Adrenal gland (tissue), 12 donors: ENCODE measurements around the gene LAPTM5. TPM values are rescaled to one million over a fixed set of nuclear protein-coding genes. Genes with fewer than 3 reads are reported as not detected.

Source experiments
- DNase-seq, 7 donors: peaks; one replicate each; pipeline ENCODE4 v3.0.0-alpha.2; 2019 to 2020
- H3K27ac ChIP-seq, 5 donors: fragments of 200-600 bp; sonication (generic) in 4 of 5; 1 replicate in 3 of 5; 2 replicates in 2 of 5; pipeline versions ENCODE4 v1.5.1 to v1.8.0; 2016 to 2020; ENCODE audit warnings: mild to moderate bottlenecking in 1 of 5
- H3K27me3 ChIP-seq: fragments of 200-600 bp; 2 replicates; pipeline ENCODE4 v1.8.0; 2021
- H3K36me3 ChIP-seq, 2 donors: fragments of 200-600 bp; replicated peaks in 1 of 2; 1 replicate in 1 of 2; 2 replicates in 1 of 2; pipeline versions ENCODE4 v1.5.1 to v1.8.0; 2018 to 2022
- H3K4me1 ChIP-seq, 2 donors: fragments of 200-600 bp; replicated peaks in 1 of 2; 1 replicate in 1 of 2; 2 replicates in 1 of 2; pipeline versions ENCODE4 v1.5.1 to v1.8.0; 2018 to 2021
- H3K4me3 ChIP-seq, 4 donors: fragments of 200-600 bp; sonication (generic) in 3 of 4; one replicate each; pipeline ENCODE4 v1.5.1; 2016 to 2018
- H3K9me3 ChIP-seq, 3 donors: fragments of 200-600 bp; sonication (generic) in 1 of 3; replicated peaks in 1 of 3; 1 replicate in 2 of 3; 2 replicates in 1 of 3; pipeline versions ENCODE4 v1.5.1 to v1.8.0; 2016 to 2021
- CTCF ChIP-seq, 6 experiments: fragments of 450-650 bp in 4 of 6; fragments of 200-600 bp in 2 of 6; sonication (generic) in 1 of 6; IDR thresholded peaks; 1 replicate in 5 of 6; 2 replicates in 1 of 6; pipeline versions ENCODE4 v1.5.1 to v1.8.0; 2016 to 2021; ENCODE audit warnings: antibody characterized with exemption in 6 of 6, mild to moderate bottlenecking in 2 of 6, moderate library complexity in 1 of 6
- POLR2A ChIP-seq, 2 donors: fragments of 450-650 bp; IDR thresholded peaks; one replicate each; pipeline ENCODE4 v1.6.1; 2017; ENCODE audit warnings: antibody characterized with exemption in 2 of 2, mild to moderate bottlenecking in 2 of 2, moderate library complexity in 1 of 2
- WGBS, 4 donors: extraction: QIAGEN DNeasy Blood & Tissue Kit in 2 of 4; methylation state at CpG; one replicate each; pipeline versions ENCODE4 v1.1.5 to v1.1.7; 2013 to 2017; 5-methylcytosine and 5-hydroxymethylcytosine counted together
- intact Hi-C, 2 donors: fragments of 100-400 bp; cut with DNase I; formaldehyde crosslinking; loops; one replicate each; pipeline versions ENCODE4 v1.14.1 to v1.15.0; 2022 to 2023
- microRNA-seq, 3 donors: library from miRNA; unstranded; fragments of <30 nt; microRNA quantifications; one replicate each; pipeline ENCODE4, GENCODE V29; 2017 to 2020
- polyA plus RNA-seq, 3 donors: library from polyadenylated mRNA; stranded (reverse); fragments of 200-250 nt in 2 of 3; fragments of 350-450 nt in 1 of 3; fragmentation: Illumina TruSeq in 1 of 3; extraction: RNeasy Lipid Tissue Mini Kit (QIAGEN cat#74804) in 1 of 3; gene quantifications; one replicate each; pipeline ENCODE4 v1.2.3, GENCODE V29; 2013 to 2014
- small RNA-seq, 2 donors: library from RNA; depleted of rRNA; stranded (forward); fragments of <200 nt; gene quantifications; one replicate each; pipeline ENCODE3, GENCODE V24; 2016
- total RNA-seq, 9 donors: library from RNA; depleted of rRNA in 4 of 9; stranded (reverse); fragments of >200 nt in 4 of 9; fragments of 120-200 nt in 1 of 9; fragmentation: NEBNext Ultra II Directional in 1 of 9; extraction: Animal tissue kit (Norgen Biotek cat#: 25700) in 1 of 9; gene quantifications; one replicate each; pipeline versions ENCODE4 v1.1.0 to v1.2.4, GENCODE V29; 2013 to 2023
- donor health status: healthy with polysubstance abuse.
- donor health status: Bipolar disorder and iron deficiency.
- donor health status: DM: yes; HTN: yes; CAD: no.
- donor health status: DM: no; HTN: no; CAD: no.
- donor health status: DM: no; HTN: no; CAD: no.
- donor health status: DM: yes; HTN: yes; CAD: no.

The LAPTM5 gene
- total and polyA plus RNA-seq, 12 donors, result 7.8 to 177 (median 109) TPM

DNA sequence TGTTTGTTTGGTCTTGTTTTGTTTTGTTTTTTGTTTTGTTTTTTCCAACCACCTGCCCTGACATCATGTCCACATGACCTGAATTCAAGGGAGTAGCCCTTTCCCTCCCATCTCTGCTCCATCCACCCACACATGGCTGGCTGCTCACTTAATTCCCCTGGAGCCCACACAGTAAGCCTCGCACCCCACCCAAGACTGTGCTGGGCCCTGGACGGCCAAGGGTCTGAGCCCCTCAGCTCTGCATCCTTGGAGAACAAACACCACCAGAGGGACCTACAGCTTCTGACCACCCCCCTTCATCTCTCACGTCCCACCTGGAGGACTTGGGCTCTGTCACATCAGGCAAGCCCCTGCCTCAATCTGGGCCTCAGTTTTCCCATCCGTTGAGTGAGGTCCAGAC lies 73.3 kb downstream of the LAPTM5 start:
- H3K36me3 ChIP-seq, result no peaks in the 10 kb centered on the region
- peaks cover 33% of the 10 kb centered on the region for H3K27me3 ChIP-seq
- DNase-seq, result no peak
- no peaks in the 10 kb centered on the region for H3K9me3 ChIP-seq
- WGBS, 4 donors, result 75 to 88% (median 81%) methylated on average over 4 of the region's 4 CpGs
- H3K4me1 ChIP-seq, result no peaks in the 10 kb centered on the region
- no peak overlapping the region for H3K27ac ChIP-seq
- TF ChIP-seq CTCF (IDR thresholded peaks at IDR 0.05), result no peak
- TF ChIP-seq POLR2A (IDR thresholded peaks at IDR 0.05), result no peak
- no peak overlapping the region for H3K4me3 ChIP-seq
- intact Hi-C loops, result no loop called here

DNA sequence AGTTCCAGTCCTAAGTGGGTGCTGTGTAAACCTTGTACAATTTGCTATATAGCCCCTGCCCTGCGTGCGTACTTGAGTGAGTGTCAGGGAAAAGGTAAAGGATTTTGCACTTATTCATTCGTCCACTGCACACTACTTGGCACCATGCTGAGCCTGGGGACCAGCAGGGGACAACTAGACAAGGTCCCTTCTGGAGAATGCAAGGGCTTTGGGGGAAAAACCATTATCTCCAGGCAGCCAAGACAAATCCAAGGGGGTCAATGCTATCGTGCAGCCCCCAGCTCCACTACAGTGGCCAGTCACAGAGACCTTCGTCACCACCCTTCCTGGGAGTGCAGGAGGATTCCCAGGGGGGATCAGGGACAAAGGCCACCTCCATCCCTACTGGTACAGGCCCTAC lies 73.9 kb downstream of the LAPTM5 start:
- TF ChIP-seq POLR2A (IDR thresholded peaks at IDR 0.05) (no peak), CTCF (IDR thresholded peaks at IDR 0.05) (no peak)
- DNase-seq, result peak in 1 of 7 donors; percentile 5
- peaks cover 33% of the 10 kb centered on the region for H3K27me3 ChIP-seq
- H3K27ac ChIP-seq, result no peak overlapping the region
- H3K4me1 ChIP-seq, result no peaks in the 10 kb centered on the region
- H3K4me3 ChIP-seq, result no peak overlapping the region
- H3K9me3 ChIP-seq, result no peaks in the 10 kb centered on the region
- intact Hi-C loops, result no loop called here
- H3K36me3 ChIP-seq, result no peaks in the 10 kb centered on the region
- WGBS, 4 donors, result 67 to 84% (median 74%) methylated on average over 5 of the region's 5 CpGs

Small RNAs within 50 kb of the gene (microRNA-seq; reads per million reads assigned to microRNA genes)
- gene MIR4420, result 0 reads per million in 3 donors

Small RNAs within 50 kb of the gene (small RNA-seq; reads per million reads assigned to genes)
- 0 reads per million in 2 donors for gene MIR4420

Other genes with a start within 250 kb of the LAPTM5 start
- gene MATN1, start 34.2 kb downstream of the LAPTM5 start, total RNA-seq, result under 1 TPM in 3 of 9 donors, not detected in 6; 0.27 to 0.55 (median 0.28) TPM
- gene MATN1, start 34.2 kb downstream of the LAPTM5 start, polyA plus RNA-seq, result under 1 TPM; 0.05 to 0.10 (median 0.08) TPM
- 100 to 1,000 TPM in 8 of 9 donors, 10 to 100 TPM in 1; 40.1 to 536 (median 200) TPM for gene SDC3, start 151.0 kb upstream of the LAPTM5 start, total RNA-seq
- gene SDC3, start 151.0 kb upstream of the LAPTM5 start, polyA plus RNA-seq, result 100 to 1,000 TPM in 2 of 3 donors, 10 to 100 TPM in 1; 85.5 to 190 (median 101) TPM